Right renal pelvis (tissue), 4 donors: Measurements from ENCODE around the gene FARSB. TPM values are rescaled to one million over a fixed set of nuclear protein-coding genes. Genes with fewer than 3 reads are reported as not detected.

Experiments
- DNase-seq, 4 donors: peaks; one replicate each; pipeline ENCODE4 v3.0.0-alpha.2; 2013; ENCODE audit warnings: low read depth in 4 of 4, low spot score in 3 of 4, missing footprints in 1 of 4
- polyA plus RNA-seq, 4 donors: library from polyadenylated mRNA; unstranded; fragments of 120-200 nt; gene quantifications; one replicate each; pipeline ENCODE4 v1.2.1, GENCODE V29; 2013; ENCODE audit not compliant: insufficient read length in 4 of 4

Gene FARSB
- polyA plus RNA-seq, 4 donors = 24.8 to 32.3 (median 30.0) TPM

DNA sequence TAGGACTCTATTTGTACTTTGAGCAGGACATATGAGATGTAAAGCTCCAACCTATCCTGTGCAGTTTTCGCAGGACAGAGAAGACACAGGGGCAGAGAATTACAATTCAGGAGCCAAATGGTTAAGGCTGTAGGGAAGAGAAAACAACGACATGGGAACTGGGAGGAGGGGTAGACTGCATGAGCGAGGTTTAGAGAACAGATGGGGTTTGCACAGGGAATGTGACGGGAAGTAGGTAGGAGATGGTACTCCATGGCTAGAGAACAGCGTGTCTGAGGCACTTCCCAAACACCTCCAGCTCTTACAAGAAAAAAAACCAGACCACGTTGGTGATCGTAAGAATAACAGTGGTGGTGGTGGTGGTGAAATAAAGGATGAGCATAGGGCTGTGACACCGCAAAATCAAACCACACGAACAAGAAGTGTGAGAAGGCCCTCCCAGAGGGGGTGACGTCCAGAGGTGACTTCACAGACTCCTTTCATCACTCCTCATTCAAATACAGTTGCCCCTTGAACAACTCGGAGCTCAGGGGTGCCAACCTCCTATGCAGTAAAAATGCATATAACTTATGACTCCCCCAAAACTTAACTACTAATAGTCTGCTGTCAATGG lies 92.7 kb downstream of the FARSB start:
- no peak for DNase-seq

DNA sequence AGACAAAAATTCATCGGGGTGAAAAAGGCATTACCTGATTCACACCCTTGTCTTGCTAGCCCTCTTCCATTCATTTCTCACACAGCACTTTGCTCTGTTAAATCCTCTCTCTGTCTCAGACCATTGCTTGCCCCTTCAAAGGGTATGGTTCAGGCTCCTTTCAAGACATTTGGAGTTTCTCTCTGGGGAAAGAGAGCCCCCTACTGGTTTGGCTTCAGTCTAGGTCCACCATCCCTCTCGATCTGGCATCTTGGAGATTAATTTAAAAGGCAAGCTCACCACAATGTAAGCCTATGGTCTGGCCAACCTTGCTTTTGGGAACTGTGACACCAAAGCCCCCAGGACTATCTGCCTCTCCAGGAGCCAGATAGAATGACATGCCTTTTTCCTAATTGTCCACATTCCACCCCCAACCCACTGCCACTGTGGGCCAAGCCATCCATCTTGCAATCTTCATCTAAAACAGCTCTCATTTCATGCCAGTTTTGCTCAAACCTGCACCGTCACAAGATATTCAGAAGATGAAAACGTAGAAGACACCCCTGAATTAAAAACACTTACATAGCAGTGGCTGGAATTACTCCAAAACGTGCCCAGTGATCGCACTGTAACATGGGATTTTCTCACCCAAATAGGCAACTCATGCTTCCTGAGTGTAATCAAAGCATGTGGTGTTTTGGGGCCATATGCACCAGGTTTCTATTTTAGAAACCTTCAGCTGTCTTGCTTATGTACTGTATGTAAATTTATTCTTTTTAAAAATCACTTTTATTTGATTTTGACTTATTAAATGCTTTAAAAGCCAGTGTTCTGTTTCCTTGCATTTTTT lies 93.9 kb downstream of the FARSB start:
- peak; percentile 63 to 75 (median 73) for DNase-seq

DNA sequence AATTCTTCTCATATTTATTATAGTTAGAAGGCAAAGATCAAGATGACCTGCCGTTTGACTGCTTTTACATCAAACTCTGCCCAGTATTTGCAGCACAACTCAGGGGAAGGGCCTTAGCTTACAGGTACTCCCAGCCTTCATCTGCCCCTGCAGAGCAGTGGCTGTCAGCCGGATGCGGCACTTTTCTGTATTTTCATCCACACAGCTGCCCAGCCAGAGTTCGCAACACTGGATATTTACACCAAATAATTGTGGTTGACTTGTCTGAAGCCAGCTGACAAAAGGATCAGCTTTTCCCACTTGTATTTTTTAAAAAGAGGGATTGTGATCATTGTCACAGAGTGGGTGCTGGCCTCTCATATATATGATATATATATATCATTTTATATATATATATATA lies 94.7 kb downstream of the FARSB start:
- DNase-seq = no peak

DNA sequence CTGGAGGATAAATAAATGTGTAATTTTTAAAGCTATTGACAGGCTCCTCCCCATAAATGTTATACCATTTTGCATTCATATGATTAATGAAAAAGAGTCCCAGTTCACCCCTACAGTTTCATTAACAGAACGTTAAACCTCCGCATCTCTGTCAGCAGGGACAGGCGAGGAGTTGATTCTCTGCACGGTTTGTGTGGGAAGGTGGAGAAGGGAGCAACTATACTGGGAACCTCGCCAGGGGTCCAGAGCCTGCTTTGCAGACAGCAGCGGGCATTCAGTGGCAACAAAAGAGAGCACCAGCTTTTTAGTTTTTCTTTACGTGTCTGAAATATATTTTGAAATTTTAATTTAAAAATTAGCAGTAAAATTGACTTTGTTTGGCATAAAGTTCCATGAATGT lies 101.4 kb downstream of the FARSB start:
- no peak for DNase-seq

DNA sequence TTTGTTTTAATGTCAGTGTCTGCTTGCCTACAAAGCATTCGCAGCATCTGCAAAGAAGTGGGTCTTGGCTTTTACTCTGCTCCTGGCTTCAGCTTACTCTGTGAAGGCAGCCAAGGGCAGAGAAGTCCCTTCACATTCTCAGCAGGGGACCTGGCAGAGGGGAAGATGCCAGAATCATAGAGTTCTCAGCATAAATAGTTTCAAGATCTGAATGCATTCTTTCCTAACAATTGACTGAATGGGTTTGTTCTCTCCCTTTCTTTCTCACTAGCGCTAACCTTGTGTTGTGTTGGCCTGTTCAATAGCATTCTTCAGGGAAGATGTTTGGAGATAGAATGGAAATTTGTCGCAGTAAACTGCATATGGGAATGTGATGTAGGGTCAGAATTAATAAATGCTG lies 106.9 kb downstream of the FARSB start:
- DNase-seq = no peak

DNA sequence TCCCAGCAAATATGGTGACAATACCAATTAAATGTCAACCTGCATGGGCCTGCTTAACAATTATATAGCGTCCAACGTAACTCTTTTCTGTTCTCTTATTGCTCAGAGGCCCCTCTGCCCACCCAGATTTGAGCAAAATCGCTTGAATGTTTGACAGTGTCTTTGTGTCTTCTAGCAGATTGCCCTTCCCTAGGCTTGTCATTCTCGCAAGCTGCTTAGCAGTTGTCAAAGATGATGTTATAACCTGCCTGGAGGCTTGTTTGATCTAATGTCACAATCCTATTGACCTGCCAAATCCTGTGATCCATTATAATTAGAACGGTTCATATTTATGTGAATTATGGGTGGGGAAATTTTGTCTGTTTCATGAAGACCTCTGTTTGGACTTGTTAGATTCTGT lies 108.8 kb downstream of the FARSB start:
- DNase-seq = no peak

DNA sequence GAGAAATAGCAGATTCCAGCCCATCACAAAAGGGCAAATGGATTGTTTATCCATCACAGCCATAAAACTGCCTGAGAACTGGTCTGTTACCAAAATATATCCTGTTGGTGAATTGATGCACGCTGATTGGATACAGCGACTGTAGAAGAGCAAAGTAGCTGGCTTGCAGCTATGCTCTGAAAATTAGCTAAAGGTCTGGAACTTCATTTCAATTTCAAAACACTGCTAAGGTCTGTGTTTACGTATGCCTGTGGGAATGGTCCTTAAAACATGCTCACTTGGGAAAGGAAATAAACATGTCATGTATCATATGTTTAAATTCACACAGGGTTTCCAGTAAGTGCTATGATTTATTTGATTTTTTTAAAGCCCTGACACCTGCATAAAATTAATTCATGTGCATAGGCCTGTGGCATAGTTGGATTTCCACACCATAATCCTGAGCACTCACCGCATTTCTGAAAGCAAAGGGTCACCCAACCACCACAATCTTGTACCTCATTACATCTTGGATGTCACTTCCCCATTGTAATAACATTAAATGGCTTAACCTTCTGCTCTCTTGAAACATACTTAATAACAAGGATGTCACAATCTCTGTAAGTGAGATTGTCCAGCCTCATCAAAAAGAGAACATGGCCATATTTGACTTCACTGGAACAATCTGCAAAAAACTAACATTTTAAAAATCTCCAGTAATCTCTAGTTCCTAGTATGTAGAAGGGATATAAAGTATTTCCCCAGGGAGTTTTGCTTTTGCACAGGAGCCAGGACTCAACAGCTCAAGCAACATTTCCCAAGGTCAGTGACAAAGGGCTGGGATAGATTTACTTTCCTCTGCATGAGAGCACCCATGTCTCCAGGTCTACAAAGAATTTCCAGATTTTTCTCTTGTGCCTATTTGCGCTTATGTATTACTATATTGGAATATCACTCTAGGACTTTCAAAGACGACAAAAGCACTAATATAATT lies 109.8 kb downstream of the FARSB start:
- peak in 1 of 4 donors; percentile 38 for DNase-seq

DNA sequence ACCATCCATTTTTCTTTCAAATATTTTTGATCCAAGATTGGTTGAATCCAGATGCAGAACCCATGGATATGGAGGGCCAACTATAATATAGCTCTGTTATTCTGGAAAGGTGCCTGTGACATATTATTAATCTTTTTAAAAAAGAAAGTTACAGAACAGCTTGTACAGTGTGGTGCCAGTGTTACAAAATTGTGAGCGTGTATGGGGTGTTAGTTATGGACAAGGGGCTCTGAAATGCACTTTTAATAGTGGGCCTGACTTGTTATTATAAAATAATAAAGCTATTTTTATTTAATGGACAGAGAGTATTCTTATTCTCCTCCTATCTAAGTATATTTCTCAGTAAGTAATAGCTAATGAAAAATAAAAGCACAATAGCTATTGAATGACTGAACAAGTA lies 111.2 kb downstream of the FARSB start:
- DNase-seq = no peak

DNA sequence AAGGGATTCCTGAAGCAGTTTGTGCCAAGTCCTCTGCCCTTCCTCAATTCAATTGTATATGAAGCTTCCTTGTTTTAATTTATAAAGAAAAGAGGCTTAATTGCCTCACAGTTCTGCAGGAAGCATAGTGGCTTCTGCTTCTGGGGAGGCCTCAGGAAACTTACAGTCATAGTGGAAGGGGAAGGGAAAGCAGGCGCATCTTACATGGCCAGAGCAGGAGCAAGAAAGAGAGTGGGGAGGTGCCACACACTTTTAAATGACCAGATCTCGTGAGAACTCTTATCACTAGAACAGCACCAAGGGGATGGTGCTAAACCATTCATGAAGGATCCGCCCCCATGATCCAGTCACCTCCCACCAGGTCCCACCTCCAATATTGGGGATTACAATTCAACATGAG lies 117.4 kb downstream of the FARSB start:
- no peak for DNase-seq

DNA sequence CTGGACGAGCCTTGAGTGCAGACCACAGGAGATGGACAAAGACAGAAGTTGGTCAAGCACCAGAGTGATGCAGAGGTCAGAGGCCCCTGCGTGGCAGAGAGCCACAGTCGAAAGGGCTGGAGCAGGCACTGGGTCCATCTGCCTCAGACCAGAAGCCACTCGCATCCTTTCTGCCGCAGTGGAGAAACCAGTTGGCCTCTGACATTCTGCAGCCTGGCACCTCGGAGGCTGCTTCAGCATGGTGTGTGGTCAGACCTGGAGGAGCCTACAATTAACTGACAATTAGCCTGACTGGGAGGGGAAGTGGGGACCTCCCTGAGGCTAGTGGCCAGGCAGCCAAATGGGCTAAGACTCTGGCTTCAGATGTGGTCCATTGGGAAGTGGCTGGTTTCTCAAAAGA lies 120.4 kb downstream of the FARSB start:
- DNase-seq = no peak

DNA sequence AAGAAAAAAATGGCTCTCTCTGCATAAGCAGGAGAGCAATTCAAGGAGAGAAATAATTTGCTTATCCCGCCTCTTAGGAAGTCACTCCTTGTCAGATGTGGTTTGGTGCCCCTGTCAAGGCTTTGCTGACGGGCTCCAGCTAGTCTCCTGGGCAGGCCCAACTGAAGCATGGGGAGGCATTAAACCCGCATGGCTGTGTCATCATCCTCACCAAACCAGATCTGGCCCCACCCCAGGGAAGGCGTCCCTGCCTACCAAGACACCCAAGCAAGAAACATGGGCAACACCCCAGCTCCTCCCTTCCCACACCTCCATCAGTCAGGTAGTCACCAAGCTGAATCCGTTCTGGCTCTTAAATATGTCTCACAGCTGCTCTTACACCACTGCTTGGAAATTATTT lies 123.6 kb downstream of the FARSB start:
- DNase-seq = no peak

DNA sequence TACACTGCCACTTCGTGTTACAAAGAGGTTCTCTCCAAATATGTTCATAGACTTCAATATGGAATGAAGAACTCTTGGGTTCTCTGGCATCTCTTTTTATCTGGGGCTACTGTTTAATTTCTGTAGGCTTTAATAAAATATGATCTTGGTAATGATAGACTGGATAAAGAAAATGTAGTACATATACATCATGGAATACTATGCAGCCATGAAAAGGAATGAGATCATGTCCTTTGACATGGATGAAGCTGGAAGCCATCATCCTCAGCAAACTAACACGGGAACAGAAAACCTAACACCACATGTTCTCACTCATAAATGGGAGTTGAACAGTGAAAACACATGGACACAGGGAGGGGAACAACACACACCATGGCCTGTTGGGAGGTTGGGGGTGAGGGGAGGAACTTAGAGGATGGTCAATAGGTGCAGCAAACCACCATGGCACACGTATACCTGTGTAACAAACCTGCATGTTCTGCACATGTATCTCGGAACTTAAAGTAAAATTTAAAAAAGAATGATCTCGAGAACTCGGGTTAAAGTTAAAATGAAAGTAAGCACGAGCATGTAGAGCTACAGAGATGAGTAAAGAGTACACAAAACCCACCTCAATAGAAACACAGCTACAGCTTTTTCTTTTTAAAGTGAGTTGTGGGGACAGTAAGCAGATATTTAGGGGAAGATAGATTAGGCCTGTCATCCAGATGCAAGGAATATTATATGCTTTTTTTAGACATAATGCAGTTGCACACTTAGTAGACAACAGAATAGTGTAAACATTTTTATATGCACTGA lies 129.2 kb downstream of the FARSB start:
- DNase-seq = no peak

DNA sequence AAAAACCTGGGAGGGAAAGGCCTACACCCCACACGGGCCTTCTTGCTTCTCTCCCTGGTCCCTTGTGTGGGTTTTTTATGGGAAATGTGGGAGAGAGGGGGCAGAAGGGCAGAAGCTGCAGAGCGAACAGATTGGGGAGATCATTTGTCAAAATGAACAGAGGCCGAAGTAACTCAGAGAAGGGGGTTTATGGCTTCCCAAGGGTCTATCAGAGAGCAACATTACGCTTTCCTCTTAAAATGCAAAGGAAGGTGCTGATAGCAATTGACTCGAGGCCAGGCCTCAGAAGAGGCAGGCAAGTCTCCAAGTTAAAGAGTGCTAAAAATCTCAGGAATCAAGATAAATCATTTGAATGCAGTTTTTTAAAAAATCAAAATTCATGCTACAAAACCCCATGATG lies 130.1 kb downstream of the FARSB start:
- peak in 2 of 4 donors; percentile 34 to 52 for DNase-seq

DNA sequence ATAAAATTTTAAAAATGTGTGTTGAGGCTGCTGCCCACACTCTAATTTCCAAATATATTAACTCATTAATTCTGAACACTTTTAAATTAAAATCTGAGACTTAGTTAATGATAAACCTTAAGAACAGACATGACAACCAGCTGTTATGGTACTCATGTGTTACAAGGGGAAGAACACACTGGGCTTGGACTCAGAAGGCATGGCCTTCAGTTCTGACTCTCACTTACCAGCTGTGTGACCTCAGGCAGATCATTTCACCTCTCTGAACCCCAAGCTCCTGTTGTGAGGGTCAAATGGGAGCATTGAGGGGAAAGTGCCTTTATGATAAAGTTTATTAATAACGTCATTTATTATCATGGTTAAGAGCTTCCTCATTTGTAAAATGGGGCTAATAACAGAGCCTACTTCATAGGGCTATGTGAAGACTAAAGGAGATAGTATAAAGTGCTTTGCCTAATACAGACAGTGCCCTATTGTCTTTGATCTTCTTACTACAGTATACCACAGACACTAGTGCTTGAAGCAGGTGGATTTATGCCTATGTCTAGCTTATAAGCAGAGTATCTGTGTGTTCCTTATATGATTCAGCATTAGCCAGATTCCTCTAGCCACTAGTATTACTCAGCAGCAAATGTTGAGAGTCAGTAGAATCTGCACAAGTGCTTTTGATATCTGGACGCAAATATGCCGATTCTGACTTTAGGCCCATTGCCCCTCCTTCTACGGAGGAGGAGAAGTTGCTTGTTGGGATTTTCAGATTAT lies 131.9 kb downstream of the FARSB start:
- no peak for DNase-seq

DNA sequence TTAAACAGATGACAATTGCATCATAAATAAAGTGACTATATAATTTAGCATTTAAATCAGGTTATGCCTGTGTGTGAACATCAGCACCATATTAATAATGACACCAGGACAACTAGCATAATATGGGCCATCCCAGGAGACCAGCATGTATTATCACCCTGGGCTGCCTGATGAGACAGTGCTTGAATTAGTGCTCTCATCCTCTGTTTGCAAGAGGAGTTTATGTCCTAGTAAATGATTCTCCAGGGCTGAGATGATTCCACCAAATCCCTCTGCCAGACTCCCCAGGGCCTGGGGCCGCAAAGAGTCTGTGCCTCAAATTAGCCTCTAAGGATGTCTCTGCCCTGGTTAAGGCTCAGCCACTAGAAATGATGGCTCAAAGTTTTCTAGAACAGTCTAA lies 133.8 kb downstream of the FARSB start:
- no peak for DNase-seq

DNA sequence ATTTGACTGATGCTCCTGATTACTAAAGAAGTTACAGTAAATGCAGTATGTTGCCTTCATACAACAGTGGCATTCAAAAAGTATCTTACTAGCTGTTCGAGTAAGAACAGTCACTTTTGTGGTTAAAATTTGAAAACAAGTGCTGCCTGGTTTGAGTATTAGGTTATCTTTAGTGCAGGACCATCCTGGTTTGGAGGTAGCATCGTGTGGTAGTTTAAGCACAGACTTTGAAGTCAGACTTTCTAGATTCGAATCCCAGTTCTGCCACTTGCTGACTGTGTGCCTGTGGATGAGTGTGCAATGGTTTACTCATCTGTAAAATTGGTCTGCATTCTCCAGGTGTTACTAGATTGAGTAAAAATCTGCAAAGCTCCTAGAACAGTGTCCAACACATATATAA lies 134.8 kb downstream of the FARSB start:
- no peak for DNase-seq
